ENCODE data around the gene DAB2. TPM values are rescaled to one million over a fixed set of nuclear protein-coding genes. Genes with fewer than 3 reads are reported as not detected.

DAB2 gene
- polyA plus RNA-seq, 1 donor (not counting 4 experiments of a cell fraction or from before 2014, with no cell fraction given) = 10.4 TPM

DNA sequence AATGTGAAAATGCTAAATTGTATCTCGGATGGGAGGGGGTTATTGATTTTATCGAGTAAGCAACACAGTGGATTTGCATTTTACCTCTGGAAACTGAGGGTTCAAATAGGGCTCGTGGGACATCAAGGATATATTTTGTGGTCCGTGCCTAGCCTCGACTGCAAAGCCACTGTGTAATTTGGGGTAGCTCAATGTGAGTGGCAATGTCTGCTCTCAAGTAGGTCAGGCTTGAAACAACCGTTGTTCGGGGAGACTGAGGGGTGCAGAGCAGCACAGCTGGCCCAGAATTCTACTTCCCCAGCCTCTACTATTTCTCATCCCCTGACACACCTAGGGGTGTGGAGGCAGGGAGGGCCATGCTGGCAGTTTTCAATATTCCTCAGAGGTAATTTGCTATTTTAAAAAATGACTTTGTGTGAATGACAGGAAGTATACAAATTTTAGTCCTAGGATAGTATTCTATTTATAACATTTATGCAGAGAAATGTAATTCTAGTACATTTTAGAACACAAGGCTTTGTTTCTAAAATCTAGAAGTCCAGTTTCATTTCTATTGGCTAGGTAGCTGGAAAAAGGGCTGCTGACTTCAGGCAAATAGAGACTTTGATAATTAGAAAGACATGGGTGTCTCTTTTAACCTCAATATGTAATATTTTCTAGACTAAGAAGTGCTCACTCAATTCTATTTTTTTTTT lies 1.4 kb upstream of the DAB2 start:
- no peak overlapping the region for H3K9ac ChIP-seq (ENCODE audit: control insufficient read depth, extremely low read depth, insufficient read depth, low read length)
- TF ChIP-seq, protein P1, sequence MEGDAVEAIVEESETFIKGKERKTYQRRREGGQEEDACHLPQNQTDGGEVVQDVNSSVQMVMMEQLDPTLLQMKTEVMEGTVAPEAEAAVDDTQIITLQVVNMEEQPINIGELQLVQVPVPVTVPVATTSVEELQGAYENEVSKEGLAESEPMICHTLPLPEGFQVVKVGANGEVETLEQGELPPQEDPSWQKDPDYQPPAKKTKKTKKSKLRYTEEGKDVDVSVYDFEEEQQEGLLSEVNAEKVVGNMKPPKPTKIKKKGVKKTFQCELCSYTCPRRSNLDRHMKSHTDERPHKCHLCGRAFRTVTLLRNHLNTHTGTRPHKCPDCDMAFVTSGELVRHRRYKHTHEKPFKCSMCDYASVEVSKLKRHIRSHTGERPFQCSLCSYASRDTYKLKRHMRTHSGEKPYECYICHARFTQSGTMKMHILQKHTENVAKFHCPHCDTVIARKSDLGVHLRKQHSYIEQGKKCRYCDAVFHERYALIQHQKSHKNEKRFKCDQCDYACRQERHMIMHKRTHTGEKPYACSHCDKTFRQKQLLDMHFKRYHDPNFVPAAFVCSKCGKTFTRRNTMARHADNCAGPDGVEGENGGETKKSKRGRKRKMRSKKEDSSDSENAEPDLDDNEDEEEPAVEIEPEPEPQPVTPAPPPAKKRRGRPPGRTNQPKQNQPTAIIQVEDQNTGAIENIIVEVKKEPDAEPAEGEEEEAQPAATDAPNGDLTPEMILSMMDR (optimal IDR thresholded peaks at IDR 0.05 in 1 of 3, IDR thresholded peaks at IDR 0.05 in 1 of 3, conservative IDR thresholded peaks at IDR 0.05 in 1 of 3; ENCODE audit: extremely low read depth in 1 of 3, insufficient read depth in 2 of 3, low read length in 3 of 3) = no peak
- no peak for TF ChIP-seq EZH2 (IDR thresholded peaks at IDR 0.05; ENCODE audit: low read length)

DNA sequence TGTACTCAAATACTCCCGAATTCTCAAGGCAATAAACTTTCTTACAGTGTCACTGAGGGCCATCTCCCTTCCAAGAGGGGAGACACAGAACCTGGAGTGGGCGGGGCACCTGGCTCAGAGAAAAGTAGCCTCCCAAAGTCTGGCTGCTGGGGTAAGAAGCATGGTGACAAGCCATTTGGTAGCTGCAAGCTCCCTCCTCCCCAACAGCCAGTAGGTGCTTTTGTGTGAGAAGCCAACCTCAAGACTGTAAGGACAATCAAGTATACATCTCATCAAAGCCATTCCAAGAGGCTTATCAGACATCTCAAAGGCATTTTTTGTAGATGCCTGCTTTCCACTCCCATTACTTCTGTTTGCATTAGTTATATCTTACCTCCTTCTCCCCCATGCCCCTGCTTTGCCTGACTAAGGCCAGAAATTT lies 1.4 kb downstream of the DAB2 start:
- H3K4me3 ChIP-seq (ENCODE audit: control insufficient read depth in 2 of 3, extremely low read depth in 1 of 3, insufficient read depth in 2 of 3, low read depth in 1 of 3, low read length in 3 of 3) = peak overlapping the region in 2 of 3 experiments; percentile 10 to 86
- no peak overlapping the region for H2AFZ ChIP-seq (ENCODE audit: control insufficient read depth, low read length)
- H3K9me3 ChIP-seq (ENCODE audit: control insufficient read depth, low read depth, low read length) = no peaks in the 10 kb centered on the region
- peaks cover 36% of the 10 kb centered on the region for H3K4me1 ChIP-seq (ENCODE audit: control insufficient read depth, extremely low read depth, insufficient read depth, low read length)
- peaks cover 8% of the 10 kb centered on the region for H3K79me2 ChIP-seq (ENCODE audit: control insufficient read depth, insufficient read depth, low read length)
- DNase-seq (ENCODE audit: low read depth, low spot score) (no peak), FAIRE-seq (no peak)
- TF ChIP-seq, protein P1 (optimal IDR thresholded peaks at IDR 0.05 in 1 of 3, IDR thresholded peaks at IDR 0.05 in 1 of 3, conservative IDR thresholded peaks at IDR 0.05 in 1 of 3; ENCODE audit: extremely low read depth in 1 of 3, insufficient read depth in 2 of 3, low read length in 3 of 3) = no peak
- TF ChIP-seq EZH2 (IDR thresholded peaks at IDR 0.05; ENCODE audit: low read length) = no peak
- no peaks in the 10 kb centered on the region for H3K27me3 ChIP-seq (ENCODE audit: control insufficient read depth, extremely low read depth, insufficient read depth, low read length)
- no peak overlapping the region for H3K27ac ChIP-seq (ENCODE audit: control insufficient read depth, insufficient read depth, low read length)
- H3K4me2 ChIP-seq (ENCODE audit: control insufficient read depth, extremely low read depth, insufficient read depth, low read depth, low read length) = peak overlapping the region; percentile 75
- dilution Hi-C loops (cut with MboI; ENCODE audit: extremely low pct_ligation_motif_present, low sequenced_read_pairs) = no loop called here
- H3K9me1 ChIP-seq (ENCODE audit: control insufficient read depth, extremely low read depth, insufficient read depth, low read length) = no peaks in the 10 kb centered on the region
- no peak overlapping the region for H3K9ac ChIP-seq (ENCODE audit: control insufficient read depth, extremely low read depth, insufficient read depth, low read length)
- H4K20me1 ChIP-seq (ENCODE audit: control insufficient read depth, extremely low read depth, insufficient read depth, low read length) = no peaks in the 10 kb centered on the region
- no peaks in the 10 kb centered on the region for H3K36me3 ChIP-seq (ENCODE audit: control insufficient read depth in 2 of 2, extremely low read depth in 1 of 2, insufficient read depth in 2 of 2, low read length in 2 of 2)

More for the DNA sequence above, 1.4 kb upstream of the DAB2 start:
- H3K4me1 ChIP-seq (ENCODE audit: control insufficient read depth, extremely low read depth, insufficient read depth, low read length) = peaks cover 36% of the 10 kb centered on the region
- H3K79me2 ChIP-seq (ENCODE audit: control insufficient read depth, insufficient read depth, low read length) = peaks cover 2% of the 10 kb centered on the region
- no peaks in the 10 kb centered on the region for H3K36me3 ChIP-seq (ENCODE audit: control insufficient read depth in 2 of 2, extremely low read depth in 1 of 2, insufficient read depth in 2 of 2, low read length in 2 of 2)
- no peak overlapping the region for H3K27ac ChIP-seq (ENCODE audit: control insufficient read depth, insufficient read depth, low read length)
- DNase-seq (ENCODE audit: low read depth, low spot score) (no peak), FAIRE-seq (no peak)
- no peaks in the 10 kb centered on the region for H3K27me3 ChIP-seq (ENCODE audit: control insufficient read depth, extremely low read depth, insufficient read depth, low read length)
- H3K4me3 ChIP-seq (ENCODE audit: control insufficient read depth in 2 of 3, extremely low read depth in 1 of 3, insufficient read depth in 2 of 3, low read depth in 1 of 3, low read length in 3 of 3) = no peak overlapping the region
- H4K20me1 ChIP-seq (ENCODE audit: control insufficient read depth, extremely low read depth, insufficient read depth, low read length) = no peaks in the 10 kb centered on the region
- H3K4me2 ChIP-seq (ENCODE audit: control insufficient read depth, extremely low read depth, insufficient read depth, low read depth, low read length) = no peak overlapping the region
- no peaks in the 10 kb centered on the region for H3K9me3 ChIP-seq (ENCODE audit: control insufficient read depth, low read depth, low read length)
- H3K9me1 ChIP-seq (ENCODE audit: control insufficient read depth, extremely low read depth, insufficient read depth, low read length) = no peaks in the 10 kb centered on the region
- no peak overlapping the region for H2AFZ ChIP-seq (ENCODE audit: control insufficient read depth, low read length)
- dilution Hi-C loops (cut with MboI; ENCODE audit: extremely low pct_ligation_motif_present, low sequenced_read_pairs) = no loop called here
